GM19025 (cell line): Measurements from ENCODE around the gene KLF15.

ENCODE experiments used
- ATAC-seq: cut with Tn5 transposase; IDR thresholded peaks from one replicate; pipeline ENCODE4 v1.9.1; 2021; ENCODE audit warnings: mild to moderate bottlenecking, low read depth, moderate library complexity; ENCODE audit not compliant: unreplicated experiment

KLF15 gene

DNA sequence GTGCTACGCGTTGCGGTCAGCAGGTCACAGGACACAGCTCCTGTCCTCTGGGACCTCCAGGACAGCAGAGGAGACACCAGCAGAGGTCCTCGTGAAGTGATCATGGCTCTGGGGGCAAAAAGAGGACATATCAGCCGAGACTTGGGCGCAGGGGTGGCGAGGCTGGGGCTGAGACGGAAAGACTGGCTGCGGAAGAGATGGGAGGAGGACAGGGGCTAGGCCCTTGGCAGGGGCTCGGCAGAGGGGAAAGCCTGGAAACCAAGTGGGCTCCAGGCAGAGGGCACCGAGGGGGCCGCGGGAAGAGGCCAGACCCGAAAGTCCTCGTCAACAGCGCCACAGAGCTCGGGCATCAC is 32.6 kb upstream of the KLF15 start:
- no peak for ATAC-seq

DNA sequence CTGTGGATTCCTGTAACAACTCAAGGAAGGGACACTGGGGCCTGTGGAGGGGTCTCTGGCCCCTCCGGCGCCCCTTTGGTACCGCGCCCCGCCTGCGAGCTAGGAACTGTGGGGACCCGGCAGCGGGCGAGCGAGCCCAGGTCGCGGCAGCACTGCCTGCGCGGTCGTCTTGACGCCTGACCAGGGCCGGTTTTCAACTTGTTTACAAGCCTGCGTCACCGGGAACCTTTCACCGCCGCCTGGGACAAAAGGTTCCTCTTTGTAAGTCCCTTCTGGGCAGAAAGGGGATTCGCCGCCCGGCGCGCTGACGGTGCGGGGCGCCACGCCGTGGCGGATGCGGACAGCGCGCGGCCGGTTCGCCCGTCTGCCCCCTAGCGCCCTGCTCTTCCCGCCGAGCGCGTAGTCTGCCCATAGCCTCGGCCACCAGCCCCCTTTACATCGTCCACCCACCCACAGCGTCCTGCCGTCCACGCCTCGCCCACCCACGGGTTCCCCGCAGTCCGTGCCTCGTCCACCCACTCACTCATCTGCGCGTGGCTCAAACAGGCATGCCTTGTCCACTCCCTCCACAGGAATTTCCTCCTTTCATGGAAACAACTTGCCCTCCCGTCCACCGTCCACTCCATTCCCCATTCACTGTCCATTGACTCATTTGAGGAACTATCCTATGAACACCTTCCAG is 32.0 kb upstream of the KLF15 start:
- no peak for ATAC-seq

GRCh38 chr3:126381966-126382365 is 24.8 kb upstream of the KLF15 start:
- no peak for ATAC-seq

DNA sequence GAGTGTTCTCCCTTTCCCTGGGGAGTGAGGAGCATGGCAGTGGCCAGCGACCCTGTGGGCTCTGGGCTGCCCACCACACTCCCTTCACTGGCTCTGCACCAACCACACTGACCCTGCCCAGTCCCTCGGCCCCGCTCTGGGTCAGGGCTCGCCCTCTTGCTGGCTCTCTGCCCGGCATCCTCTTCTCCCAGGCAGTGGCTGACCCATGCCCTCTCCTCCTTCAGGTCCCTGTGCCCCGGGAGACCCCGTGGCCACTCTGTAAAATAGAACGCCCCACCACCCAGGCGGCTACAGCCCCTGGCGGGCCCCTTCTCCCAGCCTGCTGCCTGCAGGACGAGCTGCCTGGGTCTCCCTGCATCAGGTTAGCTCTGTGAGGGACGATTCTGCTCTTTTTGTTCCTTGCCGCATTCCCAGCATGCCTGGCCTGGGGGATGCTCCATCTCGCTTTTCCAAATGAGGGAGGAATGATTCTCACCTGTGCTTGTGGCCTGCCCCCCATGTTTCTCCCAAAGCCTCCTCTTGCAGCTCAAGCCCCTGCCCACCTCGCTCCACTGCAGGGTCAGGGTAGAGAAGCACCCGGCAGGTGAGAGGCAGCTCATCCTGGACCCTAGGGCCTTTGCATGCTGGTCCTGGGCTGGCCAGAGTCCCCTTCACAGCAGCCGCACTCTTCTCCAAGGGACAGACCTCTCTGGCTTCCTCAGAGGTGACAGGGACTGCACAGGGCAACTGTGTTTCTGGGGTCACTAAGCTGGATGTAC is 23.0 kb upstream of the KLF15 start:
- ATAC-seq = no peak

DNA sequence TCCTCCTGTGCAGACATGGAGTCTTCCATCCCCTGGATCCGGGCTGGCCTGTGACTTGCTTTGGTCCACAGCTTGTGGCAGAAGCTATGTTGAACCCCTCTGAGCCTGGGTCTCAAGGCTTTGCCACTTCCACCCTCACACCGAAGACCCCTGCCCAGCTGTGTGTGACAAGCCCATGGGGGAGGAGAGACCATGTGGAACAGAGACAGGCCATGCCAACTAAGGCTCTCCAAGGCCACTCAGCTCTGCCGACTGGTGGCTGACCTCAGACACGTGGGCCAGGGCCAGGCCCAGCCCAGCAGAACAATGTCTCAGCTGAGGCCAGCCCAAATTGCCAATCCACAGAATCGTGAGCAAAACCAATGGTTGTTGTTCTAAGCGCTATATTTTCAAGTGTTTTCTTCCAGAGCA is 21.1 kb upstream of the KLF15 start:
- no peak for ATAC-seq

GRCh38 chr3:126377211-126377610 is 20.0 kb upstream of the KLF15 start:
- ATAC-seq = no peak

GRCh38 chr3:126376444-126376843 is 19.2 kb upstream of the KLF15 start:
- ATAC-seq = no peak

DNA sequence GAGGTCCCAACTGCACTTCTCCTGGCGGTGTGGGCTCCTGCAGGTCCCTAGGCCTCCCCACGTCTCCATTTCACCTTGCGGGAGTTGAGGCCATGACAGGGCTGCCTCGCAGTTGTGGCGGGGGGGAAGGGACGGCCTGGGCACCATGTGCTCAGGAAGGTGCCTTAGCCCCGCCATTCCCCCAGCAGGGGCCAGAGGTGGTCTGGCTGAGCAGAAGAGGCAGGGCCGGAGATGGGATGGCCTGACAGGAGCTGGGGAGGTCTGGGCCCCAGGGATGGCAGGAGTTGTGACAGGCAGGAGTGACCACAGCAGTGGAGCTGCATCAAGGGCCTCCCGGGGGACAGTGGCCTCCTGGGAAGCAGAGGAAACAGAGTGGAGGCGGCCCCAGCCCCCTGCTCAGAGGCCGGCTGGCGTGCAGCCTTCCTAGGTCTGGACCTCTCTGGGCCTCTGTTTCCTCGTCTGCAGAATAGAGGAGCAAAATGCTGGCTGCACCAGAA is 18.7 kb upstream of the KLF15 start:
- ATAC-seq = no peak

DNA sequence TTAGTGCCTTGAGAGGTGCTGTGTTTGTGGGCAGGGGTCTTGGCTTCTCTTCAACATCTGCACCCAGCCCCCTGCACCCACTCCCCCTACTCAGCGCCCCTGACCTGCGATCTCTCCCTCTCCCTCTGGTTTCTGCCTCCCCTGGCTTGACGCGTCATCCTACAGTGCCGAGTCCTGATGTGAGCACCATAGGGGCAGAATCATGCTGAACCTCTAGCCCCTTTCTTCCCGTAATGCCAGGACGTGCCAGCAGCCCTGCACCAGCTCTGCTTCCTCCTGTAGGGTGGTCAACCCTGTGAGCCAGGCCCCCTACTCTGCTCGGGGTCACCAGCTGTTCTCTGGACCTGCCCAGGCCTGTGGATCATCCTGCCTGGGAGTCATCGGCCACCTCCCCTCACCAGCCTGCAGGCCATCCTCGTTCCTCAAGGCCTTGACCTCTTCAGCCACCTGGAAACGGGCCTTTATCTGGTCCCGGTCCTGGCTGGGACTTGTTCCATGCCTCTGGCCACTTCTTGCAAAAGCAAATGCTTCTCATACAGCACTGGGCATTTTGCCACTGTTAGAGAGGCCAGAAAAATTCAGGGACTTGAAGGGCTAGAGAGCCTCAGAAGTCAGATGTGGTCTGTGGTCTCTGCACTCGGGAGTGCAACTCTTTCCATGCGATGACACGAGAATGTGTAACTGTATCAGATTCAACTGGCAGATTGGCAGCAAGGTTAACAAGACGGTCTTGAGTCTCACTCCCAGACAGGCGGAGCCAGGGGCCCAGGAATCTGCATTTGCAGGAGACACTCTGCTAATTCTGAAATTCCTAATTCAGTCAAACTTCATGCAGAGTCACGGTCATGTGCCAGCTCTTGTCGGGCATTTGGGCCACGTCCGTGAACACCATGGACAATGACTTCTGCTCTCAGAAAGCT is 16.7 kb upstream of the KLF15 start:
- ATAC-seq = no peak

GRCh38 chr3:126373146-126373613 is 16.0 kb upstream of the KLF15 start:
- no peak for ATAC-seq

GRCh38 chr3:126372413-126373145 is 15.4 kb upstream of the KLF15 start:
- ATAC-seq = no peak

- no peak for ATAC-seq
Observed at GRCh38 chr3:126371096-126371705, 14.0 kb upstream of the KLF15 start.

- ATAC-seq = no peak
Observed at GRCh38 chr3:126370606-126371005, 13.4 kb upstream of the KLF15 start.

- ATAC-seq = no peak
Observed at GRCh38 chr3:126370055-126370454, 12.8 kb upstream of the KLF15 start.

DNA sequence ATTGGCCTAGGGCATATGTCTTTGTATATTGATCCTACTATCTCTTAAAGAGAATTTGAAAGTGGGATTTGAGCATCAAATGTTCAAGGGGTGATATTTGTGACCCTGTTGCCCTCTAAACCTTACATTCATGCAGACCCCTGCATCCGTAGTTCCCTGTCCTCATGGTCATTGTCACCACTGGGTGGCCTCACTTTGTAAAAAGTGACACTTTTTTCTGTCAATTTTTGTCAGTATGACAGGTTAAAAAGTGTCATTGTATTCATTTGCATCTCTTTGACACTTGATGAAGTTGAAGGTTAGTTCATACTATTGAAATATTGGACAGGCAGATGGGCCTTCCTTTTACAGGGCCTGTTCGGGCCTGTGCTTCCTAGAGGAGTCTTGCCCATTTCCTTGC is 12.3 kb upstream of the KLF15 start:
- no peak for ATAC-seq

- ATAC-seq = no peak
Observed at GRCh38 chr3:126367316-126367805, 10.2 kb upstream of the KLF15 start.

DNA sequence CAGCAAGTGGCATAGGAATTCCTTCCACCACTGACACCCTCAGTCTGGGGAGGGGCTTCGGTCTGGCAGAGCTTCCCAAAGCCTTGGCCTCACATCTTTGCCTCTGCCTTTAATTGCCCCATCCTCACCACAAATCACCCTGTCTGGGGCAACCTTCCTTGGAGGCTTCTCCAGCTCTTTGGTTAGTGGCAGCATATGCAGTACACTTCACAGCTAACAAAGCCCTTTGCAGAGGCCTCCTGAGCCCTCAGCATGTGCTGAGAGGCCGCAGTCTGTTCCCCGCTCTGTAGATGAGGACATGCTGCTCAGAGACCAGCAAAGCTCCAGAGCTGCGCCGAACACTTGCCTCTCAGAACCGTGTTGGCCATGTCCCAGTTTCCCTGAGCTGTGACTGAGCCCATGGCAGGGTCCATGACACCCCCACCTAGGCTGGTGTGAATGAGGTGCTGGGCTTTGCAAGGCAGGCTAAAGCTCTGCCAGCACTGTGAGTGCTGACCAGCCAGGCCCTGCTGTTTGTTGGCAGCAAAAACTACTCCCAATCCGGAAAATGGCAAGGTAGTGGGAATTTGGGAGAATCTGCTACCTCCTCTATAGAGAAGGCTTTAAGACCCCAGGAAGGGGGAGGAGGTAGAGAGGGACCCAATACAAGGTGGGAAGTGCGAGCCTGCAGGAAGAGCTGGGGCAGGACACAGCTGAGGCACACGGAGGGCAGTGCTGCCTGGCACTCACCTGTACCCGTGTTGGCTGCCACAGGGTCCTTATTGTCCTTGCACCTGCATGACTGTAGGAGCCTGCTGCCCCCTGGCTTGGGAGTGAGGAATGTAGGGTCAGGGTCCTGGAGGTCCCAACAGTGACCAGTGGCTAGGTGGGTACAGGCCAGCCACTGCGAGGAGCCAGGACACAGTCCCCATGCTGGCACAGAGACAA is 8.4 kb upstream of the KLF15 start:
- no peak for ATAC-seq

GRCh38 chr3:126364731-126365301 is 7.6 kb upstream of the KLF15 start:
- peak; percentile 50 for ATAC-seq
